HepG2 (cell line): ENCODE data around the gene ENGASE. TPM values are rescaled to one million over a fixed set of nuclear protein-coding genes. Genes with fewer than 3 reads are reported as not detected.

Source experiments
- HES4 ChIP-seq: sonication (generic); formaldehyde crosslinking; IDR thresholded peaks from 2 replicates; pipeline ENCODE4 v1.9.0; 2021; ENCODE audit warnings: mild to moderate bottlenecking, missing genetic modification reagents, borderline replicate concordance
- POLR2AphosphoS5 ChIP-seq: IDR thresholded peaks from 2 replicates; pipeline ENCODE4 v1.6.1; 2012; ENCODE audit warnings: low read depth, low read length
- SMAD1 ChIP-seq: sonication (generic); formaldehyde crosslinking; IDR thresholded peaks from 2 replicates; pipeline ENCODE4 v1.4.0; 2020; ENCODE audit warnings: missing genetic modification reagents, low read depth, mild to moderate bottlenecking, borderline replicate concordance
- SRSF4 ChIP-seq: fragments of 200-400 bp; formaldehyde crosslinking; IDR thresholded peaks from one replicate; pipeline ENCODE4 v1.6.1; 2018; ENCODE audit warnings: mild to moderate bottlenecking, low read depth, low read length, moderate library complexity; ENCODE audit not compliant: poor library complexity, severe bottlenecking
- TOE1 ChIP-seq: sonication (generic); formaldehyde crosslinking; IDR thresholded peaks from 2 replicates; pipeline ENCODE4 v1.4.0; 2020; ENCODE audit warnings: mild to moderate bottlenecking, missing genetic modification reagents
- YEATS4 ChIP-seq: sonication (generic); formaldehyde crosslinking; IDR thresholded peaks from 2 replicates; pipeline ENCODE4 v1.4.0; 2020; ENCODE audit warnings: missing genetic modification reagents, borderline replicate concordance
- ZFX ChIP-seq: sonication (generic); formaldehyde crosslinking; IDR thresholded peaks from 2 replicates; pipeline ENCODE4 v1.4.0; 2020; ENCODE audit warnings: mild to moderate bottlenecking, low read depth, missing genetic modification reagents, moderate library complexity
- ZNF382 ChIP-seq: sonication (generic); formaldehyde crosslinking; IDR thresholded peaks from 2 replicates; pipeline ENCODE4 v1.5.0; 2020; ENCODE audit warnings: missing genetic modification reagents, mild to moderate bottlenecking, borderline replicate concordance
- ZNF431 ChIP-seq: sonication (generic); formaldehyde crosslinking; IDR thresholded peaks from 2 replicates; pipeline ENCODE4 v1.9.0; 2022; ENCODE audit warnings: missing genetic modification reagents, low read depth, mild to moderate bottlenecking, borderline replicate concordance
- ZNF782 ChIP-seq: sonication (generic); formaldehyde crosslinking; IDR thresholded peaks from 2 replicates; pipeline ENCODE4 v1.4.0; 2020; ENCODE audit warnings: missing genetic modification reagents, mild to moderate bottlenecking, borderline replicate concordance
- ZNF788 ChIP-seq: sonication (generic); formaldehyde crosslinking; IDR thresholded peaks from 2 replicates; pipeline ENCODE4 v1.5.0; 2020; ENCODE audit warnings: mild to moderate bottlenecking, missing genetic modification reagents, borderline replicate concordance
- polyA plus RNA-seq, 8 experiments: library from polyadenylated mRNA; depleted of rRNA in 3 of 8; stranded (reverse) in 7 of 8; unstranded in 1 of 8; fragments of >200 nt; fragmentation: Illumina TruSeq in 4 of 8; extraction: Trizol in 4 of 8; gene quantifications; 2 replicates each; pipeline versions ENCODE4 v1.2.1 to v1.2.3, GENCODE V29; 2011 to 2016; ENCODE audit warnings: low read depth in 4 of 8, missing spikeins in 1 of 8, mixed read lengths in 1 of 8; ENCODE audit not compliant: insufficient read depth in 1 of 8
- total RNA-seq, 5 experiments: library from RNA; depleted of rRNA; stranded (reverse); fragments of >200 nt; fragmentation: Illumina TruSeq; extraction: Trizol; gene quantifications; 2 replicates each; pipeline ENCODE4 v1.2.3, GENCODE V29; 2016; ENCODE audit warnings: low read depth in 1 of 5
- TF ChIP-seq, protein P1 (sequence below): sonication (generic); formaldehyde crosslinking; IDR thresholded peaks from 2 replicates; pipeline ENCODE4 v1.8.0; 2023; ENCODE audit warnings: mild to moderate bottlenecking, missing genetic modification reagents
- TF ChIP-seq, protein P2 (sequence below): sonication (generic); formaldehyde crosslinking; conservative IDR thresholded peaks from 2 replicates; pipeline ENCODE4 v1.5.0; 2020; ENCODE audit warnings: missing genetic modification reagents
- TF ChIP-seq, protein P3 (sequence below): sonication (generic); formaldehyde crosslinking; conservative IDR thresholded peaks from 2 replicates; pipeline ENCODE4 v1.4.0; 2020; ENCODE audit warnings: mild to moderate bottlenecking, missing genetic modification reagents, moderate library complexity
- TF ChIP-seq, protein P4 (sequence below), 2 experiments: sonication (generic) in 1 of 2; formaldehyde crosslinking in 1 of 2; IDR thresholded peaks; 2 replicates each; pipeline versions ENCODE4 v1.4.0 to v1.6.1; 2018 to 2020; ENCODE audit warnings: missing genetic modification reagents in 2 of 2, borderline replicate concordance in 1 of 2, low read depth in 1 of 2, mild to moderate bottlenecking in 1 of 2, missing biosample characterization in 1 of 2
- TF ChIP-seq, protein P5 (sequence below): sonication (generic); formaldehyde crosslinking; conservative IDR thresholded peaks from 2 replicates; pipeline ENCODE4 v1.4.0; 2020; ENCODE audit warnings: missing genetic modification reagents

Gene ENGASE
- total and polyA plus RNA-seq, 2 of the 13 experiments (the other 11 are each of a cell fraction or from before 2014, with no cell fraction given), result 10.6 to 18.1 TPM

DNA sequence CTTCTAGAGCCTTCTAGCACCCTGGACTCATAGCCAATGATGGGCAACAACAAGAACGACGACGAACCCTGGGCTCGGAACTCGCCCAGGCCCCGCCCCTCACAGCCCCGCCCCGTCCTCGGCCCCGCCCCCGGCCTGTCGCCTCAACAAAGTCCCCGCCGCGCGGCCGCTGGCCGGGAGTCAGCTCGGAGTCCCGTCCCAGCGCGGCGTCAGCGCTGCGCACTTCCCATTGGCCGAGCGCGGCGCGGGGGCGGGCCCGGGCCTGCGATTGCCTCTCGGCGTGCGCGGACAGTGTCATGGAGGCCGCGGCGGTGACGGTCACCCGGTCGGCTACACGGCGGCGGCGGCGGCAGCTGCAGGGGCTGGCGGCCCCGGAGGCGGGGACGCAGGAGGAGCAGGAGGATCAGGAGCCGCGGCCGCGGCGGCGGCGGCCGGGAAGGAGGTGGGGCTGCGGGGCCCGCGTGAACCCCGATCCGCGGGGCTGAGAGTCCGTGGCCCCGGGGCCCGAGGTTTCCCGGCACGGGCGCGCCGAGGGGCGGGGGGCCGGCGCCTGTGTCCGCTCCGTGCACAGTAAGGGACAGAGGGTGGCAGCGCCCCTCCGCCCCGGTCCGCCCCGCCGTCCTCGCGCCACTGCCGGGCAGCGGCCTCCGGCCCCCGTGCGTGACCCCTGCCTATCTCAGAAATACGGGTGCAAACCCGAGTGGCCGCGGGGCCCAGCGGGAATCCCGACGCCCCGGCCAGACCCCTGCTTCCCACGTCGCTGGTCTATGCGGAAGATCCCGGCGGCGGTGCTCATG, at the start of gene ENGASE (continued):
- TF ChIP-seq, protein P1, sequence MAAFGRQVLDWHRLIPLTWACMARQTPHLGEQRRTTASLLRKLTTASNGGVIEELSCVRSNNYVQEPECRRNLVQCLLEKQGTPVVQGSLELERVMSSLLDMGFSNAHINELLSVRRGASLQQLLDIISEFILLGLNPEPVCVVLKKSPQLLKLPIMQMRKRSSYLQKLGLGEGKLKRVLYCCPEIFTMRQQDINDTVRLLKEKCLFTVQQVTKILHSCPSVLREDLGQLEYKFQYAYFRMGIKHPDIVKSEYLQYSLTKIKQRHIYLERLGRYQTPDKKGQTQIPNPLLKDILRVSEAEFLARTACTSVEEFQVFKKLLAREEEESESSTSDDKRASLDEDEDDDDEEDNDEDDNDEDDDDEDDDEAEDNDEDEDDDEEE (CRISPR knock-in tag), result no peak
- TF ChIP-seq SMAD1 (CRISPR knock-in tag) (no peak), YEATS4 (CRISPR knock-in tag) (peak; percentile 73), ZNF431 (CRISPR knock-in tag) (0 out of 2 replicates have a peak, but pooled peaks have one; percentile 71), ZNF382 (no peak), ZNF788 (peak; percentile 76; the same call in 1 of the 2 replicates), ZFX (CRISPR knock-in tag) (peak; percentile 95), HES4 (CRISPR knock-in tag) (peak; percentile 86; the same call in 1 of the 2 replicates), TOE1 (CRISPR knock-in tag) (no peak), SRSF4 (no peak), ZNF782 (CRISPR knock-in tag) (peak; percentile 52; the same call in 1 of the 2 replicates), POLR2AphosphoS5 (no peak)
- TF ChIP-seq, protein P2, sequence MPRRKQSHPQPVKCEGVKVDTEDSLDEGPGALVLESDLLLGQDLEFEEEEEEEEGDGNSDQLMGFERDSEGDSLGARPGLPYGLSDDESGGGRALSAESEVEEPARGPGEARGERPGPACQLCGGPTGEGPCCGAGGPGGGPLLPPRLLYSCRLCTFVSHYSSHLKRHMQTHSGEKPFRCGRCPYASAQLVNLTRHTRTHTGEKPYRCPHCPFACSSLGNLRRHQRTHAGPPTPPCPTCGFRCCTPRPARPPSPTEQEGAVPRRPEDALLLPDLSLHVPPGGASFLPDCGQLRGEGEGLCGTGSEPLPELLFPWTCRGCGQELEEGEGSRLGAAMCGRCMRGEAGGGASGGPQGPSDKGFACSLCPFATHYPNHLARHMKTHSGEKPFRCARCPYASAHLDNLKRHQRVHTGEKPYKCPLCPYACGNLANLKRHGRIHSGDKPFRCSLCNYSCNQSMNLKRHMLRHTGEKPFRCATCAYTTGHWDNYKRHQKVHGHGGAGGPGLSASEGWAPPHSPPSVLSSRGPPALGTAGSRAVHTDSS (CRISPR knock-in tag), result no peak
- TF ChIP-seq, protein P3, sequence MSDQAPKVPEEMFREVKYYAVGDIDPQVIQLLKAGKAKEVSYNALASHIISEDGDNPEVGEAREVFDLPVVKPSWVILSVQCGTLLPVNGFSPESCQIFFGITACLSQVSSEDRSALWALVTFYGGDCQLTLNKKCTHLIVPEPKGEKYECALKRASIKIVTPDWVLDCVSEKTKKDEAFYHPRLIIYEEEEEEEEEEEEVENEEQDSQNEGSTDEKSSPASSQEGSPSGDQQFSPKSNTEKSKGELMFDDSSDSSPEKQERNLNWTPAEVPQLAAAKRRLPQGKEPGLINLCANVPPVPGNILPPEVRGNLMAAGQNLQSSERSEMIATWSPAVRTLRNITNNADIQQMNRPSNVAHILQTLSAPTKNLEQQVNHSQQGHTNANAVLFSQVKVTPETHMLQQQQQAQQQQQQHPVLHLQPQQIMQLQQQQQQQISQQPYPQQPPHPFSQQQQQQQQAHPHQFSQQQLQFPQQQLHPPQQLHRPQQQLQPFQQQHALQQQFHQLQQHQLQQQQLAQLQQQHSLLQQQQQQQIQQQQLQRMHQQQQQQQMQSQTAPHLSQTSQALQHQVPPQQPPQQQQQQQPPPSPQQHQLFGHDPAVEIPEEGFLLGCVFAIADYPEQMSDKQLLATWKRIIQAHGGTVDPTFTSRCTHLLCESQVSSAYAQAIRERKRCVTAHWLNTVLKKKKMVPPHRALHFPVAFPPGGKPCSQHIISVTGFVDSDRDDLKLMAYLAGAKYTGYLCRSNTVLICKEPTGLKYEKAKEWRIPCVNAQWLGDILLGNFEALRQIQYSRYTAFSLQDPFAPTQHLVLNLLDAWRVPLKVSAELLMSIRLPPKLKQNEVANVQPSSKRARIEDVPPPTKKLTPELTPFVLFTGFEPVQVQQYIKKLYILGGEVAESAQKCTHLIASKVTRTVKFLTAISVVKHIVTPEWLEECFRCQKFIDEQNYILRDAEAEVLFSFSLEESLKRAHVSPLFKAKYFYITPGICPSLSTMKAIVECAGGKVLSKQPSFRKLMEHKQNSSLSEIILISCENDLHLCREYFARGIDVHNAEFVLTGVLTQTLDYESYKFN, result 0 out of 2 replicates have a peak, but pooled peaks have one; percentile 9
- TF ChIP-seq, protein P4, sequence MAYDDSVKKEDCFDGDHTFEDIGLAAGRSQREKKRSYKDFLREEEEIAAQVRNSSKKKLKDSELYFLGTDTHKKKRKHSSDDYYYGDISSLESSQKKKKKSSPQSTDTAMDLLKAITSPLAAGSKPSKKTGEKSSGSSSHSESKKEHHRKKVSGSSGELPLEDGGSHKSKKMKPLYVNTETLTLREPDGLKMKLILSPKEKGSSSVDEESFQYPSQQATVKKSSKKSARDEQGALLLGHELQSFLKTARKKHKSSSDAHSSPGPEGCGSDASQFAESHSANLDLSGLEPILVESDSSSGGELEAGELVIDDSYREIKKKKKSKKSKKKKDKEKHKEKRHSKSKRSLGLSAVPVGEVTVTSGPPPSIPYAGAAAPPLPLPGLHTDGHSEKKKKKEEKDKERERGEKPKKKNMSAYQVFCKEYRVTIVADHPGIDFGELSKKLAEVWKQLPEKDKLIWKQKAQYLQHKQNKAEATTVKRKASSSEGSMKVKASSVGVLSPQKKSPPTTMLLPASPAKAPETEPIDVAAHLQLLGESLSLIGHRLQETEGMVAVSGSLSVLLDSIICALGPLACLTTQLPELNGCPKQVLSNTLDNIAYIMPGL (CRISPR knock-in tag; IDR thresholded peaks at IDR 0.05; ENCODE audit: borderline replicate concordance in 1 of 2, low read depth in 1 of 2), result peak; percentile 23 to 54; a peak in 1 of 4 replicates
- TF ChIP-seq, protein P5, sequence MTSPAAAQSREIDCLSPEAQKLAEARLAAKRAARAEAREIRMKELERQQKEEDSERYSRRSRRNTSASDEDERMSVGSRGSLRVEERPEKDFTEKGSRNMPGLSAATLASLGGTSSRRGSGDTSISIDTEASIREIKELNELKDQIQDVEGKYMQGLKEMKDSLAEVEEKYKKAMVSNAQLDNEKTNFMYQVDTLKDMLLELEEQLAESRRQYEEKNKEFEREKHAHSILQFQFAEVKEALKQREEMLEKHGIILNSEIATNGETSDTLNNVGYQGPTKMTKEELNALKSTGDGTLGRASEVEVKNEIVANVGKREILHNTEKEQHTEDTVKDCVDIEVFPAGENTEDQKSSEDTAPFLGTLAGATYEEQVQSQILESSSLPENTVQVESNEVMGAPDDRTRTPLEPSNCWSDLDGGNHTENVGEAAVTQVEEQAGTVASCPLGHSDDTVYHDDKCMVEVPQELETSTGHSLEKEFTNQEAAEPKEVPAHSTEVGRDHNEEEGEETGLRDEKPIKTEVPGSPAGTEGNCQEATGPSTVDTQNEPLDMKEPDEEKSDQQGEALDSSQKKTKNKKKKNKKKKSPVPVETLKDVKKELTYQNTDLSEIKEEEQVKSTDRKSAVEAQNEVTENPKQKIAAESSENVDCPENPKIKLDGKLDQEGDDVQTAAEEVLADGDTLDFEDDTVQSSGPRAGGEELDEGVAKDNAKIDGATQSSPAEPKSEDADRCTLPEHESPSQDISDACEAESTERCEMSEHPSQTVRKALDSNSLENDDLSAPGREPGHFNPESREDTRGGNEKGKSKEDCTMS (CRISPR knock-in tag), result no peak
